RWPE1 (cell line): ENCODE results near the gene QKI.
"Not testable (repeated sequence)": the region's sequence is repeated elsewhere in the genome, so short reads cannot be mapped to it uniquely, and the experiment has no call there.

ENCODE experiments used
- CTCF ChIA-PET: fragments of 350-600 bp; sonication (Branson Sonifier 250); formaldehyde crosslinking; extraction: SDS; loops from one replicate; lab custom pipeline; 2021; lab: Yijun Ruan, JAX
- POLR2A ChIA-PET: fragments of 400-600 bp; formaldehyde crosslinking; extraction: SDS; loops from one replicate; lab custom pipeline; 2020; ENCODE audit warnings: antibody characterized with exemption; ENCODE audit not compliant: low non-redundant PET; lab: Yijun Ruan, JAX
- DNase-seq: peaks from one replicate; pipeline ENCODE4 v3.0.0; 2012; ENCODE audit warnings: low spot score
- H3K27ac ChIP-seq: fragments of 450-650 bp; 2 replicates; pipeline ENCODE4 v1.5.1; 2017
- CTCF ChIP-seq: fragments of 450-650 bp; conservative IDR thresholded peaks from 2 replicates; pipeline ENCODE4 v1.5.1; 2017; ENCODE audit warnings: low read depth, mild to moderate bottlenecking

The QKI gene

GRCh38 chr6:163381118-163381756, 33.3 kb upstream of the QKI start:
- no peak overlapping the region for H3K27ac ChIP-seq
- CTCF ChIA-PET, result interaction anchor here (0.6 kb wide), 1 partner anchor 36 kb away, joined by 5 read pairs; no protein-coding TSS in a partner anchor
- POLR2A ChIA-PET, result no interaction called here
- no peak for DNase-seq
- no peak for TF ChIP-seq CTCF

- POLR2A ChIA-PET, H3K27ac ChIP-seq, DNase-seq, CTCF ChIA-PET: not testable (repeated sequence)
Observed at GRCh38 chr6:163383396-163383795, 31.1 kb upstream of the QKI start.

- H3K27ac ChIP-seq, result no peak overlapping the region
- DNase-seq, result peak; percentile 53
- POLR2A ChIA-PET, result no interaction called here
- CTCF ChIA-PET, result no interaction called here
- no peak for TF ChIP-seq CTCF
Observed at GRCh38 chr6:163383912-163384311, 30.6 kb upstream of the QKI start.

GRCh38 chr6:163384510-163384909, 30.0 kb upstream of the QKI start:
- TF ChIP-seq CTCF, result no peak
- no peak overlapping the region for H3K27ac ChIP-seq
- ChIA-PET CTCF (no interaction called here), POLR2A (no interaction called here)
- DNase-seq, result no peak

GRCh38 chr6:163385503-163385902, 29.0 kb upstream of the QKI start:
- CTCF ChIA-PET, POLR2A ChIA-PET, H3K27ac ChIP-seq, DNase-seq: not testable (repeated sequence)

GRCh38 chr6:163386329-163386908, 28.1 kb upstream of the QKI start:
- TF ChIP-seq CTCF, result no peak
- POLR2A ChIA-PET, result no interaction called here
- CTCF ChIA-PET, result no interaction called here
- H3K27ac ChIP-seq, result peak overlapping the region; percentile 83
- no peak for DNase-seq

GRCh38 chr6:163387317-163387716, 27.2 kb upstream of the QKI start:
- DNase-seq, result peak; percentile 52
- ChIA-PET POLR2A (no interaction called here), CTCF (no interaction called here)
- peak overlapping the region; percentile 83 for H3K27ac ChIP-seq
- TF ChIP-seq CTCF, result no peak
